Urinary bladder (tissue), 4 donors: ENCODE results near the gene CRADD. TPM values are rescaled to one million over a fixed set of nuclear protein-coding genes. Genes with fewer than 3 reads are reported as not detected.

ENCODE experiments used
- DNase-seq: peaks from one replicate; pipeline ENCODE4 v3.0.0-alpha.2; 2015; ENCODE audit errors: extremely low spot score
- H3K27ac ChIP-seq: one replicate; pipeline ENCODE4 v1.5.1; 2013; ENCODE audit warnings: low read depth, mild to moderate bottlenecking, moderate library complexity
- H3K36me3 ChIP-seq: one replicate; pipeline ENCODE4 v1.6.1; 2013; ENCODE audit warnings: mild to moderate bottlenecking, moderate library complexity; ENCODE audit not compliant: insufficient read depth
- H3K4me1 ChIP-seq: one replicate; pipeline ENCODE4 v1.6.1; 2013; ENCODE audit warnings: mild to moderate bottlenecking, moderate library complexity; ENCODE audit not compliant: insufficient read depth
- H3K4me3 ChIP-seq: one replicate; pipeline ENCODE4 v1.5.1; 2013; ENCODE audit warnings: low read depth, low read length
- WGBS: extraction: QIAGEN DNeasy Blood & Tissue Kit; methylation state at CpG from one replicate; pipeline ENCODE4 v1.1.7; 2013; 5-methylcytosine and 5-hydroxymethylcytosine counted together
- polyA plus RNA-seq: library from polyadenylated mRNA; stranded (reverse); fragments of 200-250 nt; gene quantifications from one replicate; pipeline ENCODE4 v1.2.3, GENCODE V29; 2013
- total RNA-seq: library from RNA; depleted of rRNA; stranded (reverse); fragments of >200 nt; gene quantifications from one replicate; pipeline ENCODE4 v1.2.3, GENCODE V29; 2014
- donor health status: healthy with polysubstance abuse.
- donor health status: healthy.

Gene CRADD
- total and polyA plus RNA-seq, 2 donors = 22.7 to 29.6 TPM

GRCh38 chr12:93802698-93803423 is 125.7 kb downstream of the CRADD start:
- no peaks in the 10 kb centered on the region for H3K36me3 ChIP-seq
- WGBS = 41% methylated on average over 2 of the region's 2 CpGs
- H3K4me1 ChIP-seq = peaks cover 3% of the 10 kb centered on the region
- H3K4me3 ChIP-seq = no peak overlapping the region
- DNase-seq = no peak
- H3K27ac ChIP-seq = no peak overlapping the region

GRCh38 chr12:93803424-93803807 is 126.2 kb downstream of the CRADD start:
- DNase-seq = no peak
- WGBS = 16% methylated on average over 4 of the region's 4 CpGs
- H3K36me3 ChIP-seq = no peaks in the 10 kb centered on the region
- H3K4me3 ChIP-seq = no peak overlapping the region
- peak overlapping the region; percentile 52 for H3K27ac ChIP-seq
- H3K4me1 ChIP-seq = peaks cover 3% of the 10 kb centered on the region

- no peaks in the 10 kb centered on the region for H3K36me3 ChIP-seq
- WGBS = 87% methylated on average over 5 of the region's 5 CpGs
- DNase-seq = no peak
- H3K27ac ChIP-seq = no peak overlapping the region
- H3K4me3 ChIP-seq = no peak overlapping the region
- peaks cover 3% of the 10 kb centered on the region for H3K4me1 ChIP-seq
Observed at GRCh38 chr12:93804392-93805179, 127.4 kb downstream of the CRADD start.

GRCh38 chr12:93805736-93806141 is 128.6 kb downstream of the CRADD start:
- Histone ChIP-seq H3K4me3 (no peak overlapping the region), H3K36me3 (no peaks in the 10 kb centered on the region), H3K4me1 (peaks cover 3% of the 10 kb centered on the region), H3K27ac (no peak overlapping the region)
- 90% methylated on average over 4 of the region's 4 CpGs for WGBS
- DNase-seq = no peak

- Histone ChIP-seq H3K36me3 (no peaks in the 10 kb centered on the region), H3K4me1 (peaks cover 2% of the 10 kb centered on the region), H3K4me3 (no peak overlapping the region), H3K27ac (no peak overlapping the region)
- 80% methylated on average over 2 of the region's 2 CpGs for WGBS
- no peak for DNase-seq
Observed at GRCh38 chr12:93807354-93807753, 130.2 kb downstream of the CRADD start.

GRCh38 chr12:93808169-93808899 is 131.2 kb downstream of the CRADD start:
- no peak for DNase-seq
- Histone ChIP-seq H3K36me3 (no peaks in the 10 kb centered on the region), H3K4me1 (no peaks in the 10 kb centered on the region), H3K27ac (no peak overlapping the region), H3K4me3 (no peak overlapping the region)
- 91% methylated on average over 6 of the region's 6 CpGs for WGBS

- DNase-seq = no peak
- Histone ChIP-seq H3K36me3 (no peaks in the 10 kb centered on the region), H3K4me1 (no peaks in the 10 kb centered on the region), H3K4me3 (no peak overlapping the region), H3K27ac (no peak overlapping the region)
- WGBS = 43% methylated on average over 3 of the region's 3 CpGs
Observed at GRCh38 chr12:93812626-93813025, 135.5 kb downstream of the CRADD start.

GRCh38 chr12:93813186-93813585 is 136.0 kb downstream of the CRADD start:
- no peaks in the 10 kb centered on the region for H3K4me1 ChIP-seq
- peak overlapping the region; percentile 65 for H3K27ac ChIP-seq
- H3K36me3 ChIP-seq = no peaks in the 10 kb centered on the region
- 20% methylated on average over 3 of the region's 3 CpGs for WGBS
- no peak overlapping the region for H3K4me3 ChIP-seq
- no peak for DNase-seq

GRCh38 chr12:93813972-93814821 is 137.0 kb downstream of the CRADD start:
- peak; percentile 75 for DNase-seq
- Histone ChIP-seq H3K4me1 (no peaks in the 10 kb centered on the region), H3K4me3 (no peak overlapping the region), H3K36me3 (no peaks in the 10 kb centered on the region), H3K27ac (peak overlapping the region; percentile 67)
- WGBS = 18% methylated on average over 14 of the region's 14 CpGs

- DNase-seq = no peak
- Histone ChIP-seq H3K27ac (peak overlapping the region; percentile 85), H3K4me1 (no peaks in the 10 kb centered on the region), H3K36me3 (no peaks in the 10 kb centered on the region), H3K4me3 (no peak overlapping the region)
- WGBS = 51% methylated on average over 9 of the region's 9 CpGs
Observed at GRCh38 chr12:93818488-93819049, 141.4 kb downstream of the CRADD start.

GRCh38 chr12:93819050-93819491 is 141.9 kb downstream of the CRADD start:
- H3K4me1 ChIP-seq = no peaks in the 10 kb centered on the region
- 18% methylated on average over 4 of the region's 4 CpGs for WGBS
- DNase-seq = no peak

GRCh38 chr12:93823616-93824391 is 146.6 kb downstream of the CRADD start:
- WGBS = 61% methylated on average over 8 of the region's 8 CpGs
- DNase-seq = no peak
- Histone ChIP-seq H3K36me3 (no peaks in the 10 kb centered on the region), H3K4me3 (no peak overlapping the region), H3K4me1 (no peaks in the 10 kb centered on the region), H3K27ac (no peak overlapping the region)

More at GRCh38 chr12:93819050-93819491, 141.9 kb downstream of the CRADD start:
- Histone ChIP-seq H3K27ac (no peak overlapping the region), H3K4me3 (no peak overlapping the region), H3K36me3 (no peaks in the 10 kb centered on the region)
